Femur (tissue), 1 donor: ENCODE data around the gene ACACB.

ENCODE experiments used
- DNase-seq: peaks from one replicate; pipeline ENCODE4 v3.0.0-alpha.2; 2017

Gene ACACB

GRCh38 chr12:109221277-109221931, 105.0 kb downstream of the ACACB start:
- DNase-seq = no peak

GRCh38 chr12:109222062-109222461, 105.7 kb downstream of the ACACB start:
- DNase-seq = no peak

- DNase-seq = no peak
Measured at GRCh38 chr12:109222496-109222895, 106.1 kb downstream of the ACACB start.

- no peak for DNase-seq
Measured at GRCh38 chr12:109223211-109223610, 106.8 kb downstream of the ACACB start.

- DNase-seq = no peak
Measured at GRCh38 chr12:109223868-109224267, 107.5 kb downstream of the ACACB start.

- DNase-seq = no peak
Measured at GRCh38 chr12:109228664-109229063, 112.3 kb downstream of the ACACB start.

DNA sequence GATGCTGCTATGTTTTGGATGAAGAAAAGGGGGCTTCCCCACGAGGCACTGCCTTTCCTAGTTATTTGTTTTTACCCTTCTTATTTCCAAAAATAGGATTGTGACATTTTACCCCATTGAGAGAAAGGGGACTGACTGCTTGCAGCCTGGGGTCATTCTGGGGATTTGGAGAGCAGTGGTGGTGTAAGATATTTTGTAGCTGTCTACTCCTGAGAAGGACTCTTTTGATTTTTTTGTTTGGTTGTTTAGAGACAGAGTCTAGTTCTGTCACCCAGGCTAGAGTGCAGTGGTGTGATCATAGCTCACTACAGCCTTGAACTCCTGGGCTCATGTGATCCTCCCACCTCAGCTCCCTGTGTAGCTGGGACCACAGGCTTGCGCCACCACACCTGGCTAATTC, 113.8 kb downstream of the ACACB start:
- no peak for DNase-seq

DNA sequence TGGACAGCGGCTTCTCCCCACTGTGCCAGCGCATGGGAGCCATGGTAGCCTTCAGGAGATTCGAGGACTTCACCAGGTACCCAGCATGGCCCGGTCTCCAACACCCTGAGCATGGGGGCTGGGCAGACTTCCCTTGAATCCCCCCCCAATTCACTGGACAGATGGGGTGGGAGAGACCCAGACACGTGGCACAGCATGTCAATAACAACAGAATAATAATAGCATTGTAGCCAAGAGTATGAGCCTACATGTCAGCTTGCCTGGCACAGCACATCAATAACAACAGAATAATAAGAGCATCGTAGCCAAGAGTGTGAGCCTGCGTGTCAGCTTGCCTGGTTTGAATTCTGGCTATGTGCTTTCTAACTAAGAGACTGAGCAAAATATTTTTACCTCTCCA, 116.3 kb downstream of the ACACB start:
- DNase-seq = no peak

DNA sequence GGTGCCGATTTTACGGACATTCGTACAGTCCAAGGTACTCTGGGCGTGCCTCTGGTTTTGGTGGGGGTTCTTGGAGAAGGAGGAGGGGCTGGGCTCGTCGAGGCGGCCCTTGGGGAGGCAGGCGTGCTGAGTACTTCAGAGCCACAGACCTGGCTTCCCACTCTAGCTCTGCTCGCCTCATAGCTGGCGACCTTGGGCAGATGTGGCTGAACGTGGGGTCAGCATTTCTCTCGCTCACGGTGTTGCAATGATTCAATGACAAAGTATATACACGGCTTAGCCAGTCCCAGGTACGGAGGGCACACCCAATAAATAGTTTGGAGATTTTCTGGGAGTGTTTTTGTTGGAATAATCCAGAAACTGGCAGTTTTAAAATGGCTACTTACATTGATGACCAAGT, 117.6 kb downstream of the ACACB start:
- no peak for DNase-seq

DNA sequence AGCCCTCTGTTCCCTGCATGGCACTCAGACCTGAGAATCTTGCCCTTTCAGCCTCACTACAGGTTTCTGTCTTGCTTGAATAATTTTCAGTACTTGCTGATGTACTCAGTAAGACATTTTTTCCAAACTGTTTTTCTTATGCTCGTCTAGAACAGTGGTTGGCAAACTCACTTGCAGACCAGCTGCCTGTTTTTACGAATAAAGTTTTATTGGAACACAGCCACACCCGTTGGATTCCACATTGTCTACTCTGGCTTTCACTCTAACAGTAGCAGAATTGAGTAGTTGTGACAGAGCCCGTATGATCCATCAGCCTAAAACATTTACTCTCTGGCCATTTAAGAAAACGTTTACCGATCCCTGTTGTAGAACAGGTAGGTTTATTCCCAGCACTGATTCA, 119.9 kb downstream of the ACACB start:
- no peak for DNase-seq

DNA sequence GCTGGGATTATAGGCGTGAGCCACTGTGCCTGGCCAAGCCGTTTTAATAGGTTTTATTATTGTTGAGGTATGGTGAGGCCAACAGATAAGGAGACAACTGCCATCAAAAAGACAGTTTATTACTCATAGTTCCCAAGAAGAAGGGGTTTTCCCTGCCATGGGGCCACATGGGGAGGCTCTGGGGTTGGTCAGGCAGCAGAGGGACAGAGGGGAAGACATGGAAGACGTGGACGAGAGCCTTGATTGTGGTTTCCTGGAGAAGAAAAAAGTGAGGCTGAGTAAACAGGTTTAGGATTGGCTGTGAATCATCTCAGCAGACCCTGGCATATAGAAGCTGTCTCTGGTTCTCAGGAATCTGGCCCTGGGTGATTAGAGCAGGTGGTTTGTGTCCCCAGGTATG, 122.8 kb downstream of the ACACB start:
- no peak for DNase-seq

- no peak for DNase-seq
Measured at GRCh38 chr12:109239691-109240090, 123.3 kb downstream of the ACACB start.

- no peak for DNase-seq
Measured at GRCh38 chr12:109240365-109240764, 124.0 kb downstream of the ACACB start.

DNA sequence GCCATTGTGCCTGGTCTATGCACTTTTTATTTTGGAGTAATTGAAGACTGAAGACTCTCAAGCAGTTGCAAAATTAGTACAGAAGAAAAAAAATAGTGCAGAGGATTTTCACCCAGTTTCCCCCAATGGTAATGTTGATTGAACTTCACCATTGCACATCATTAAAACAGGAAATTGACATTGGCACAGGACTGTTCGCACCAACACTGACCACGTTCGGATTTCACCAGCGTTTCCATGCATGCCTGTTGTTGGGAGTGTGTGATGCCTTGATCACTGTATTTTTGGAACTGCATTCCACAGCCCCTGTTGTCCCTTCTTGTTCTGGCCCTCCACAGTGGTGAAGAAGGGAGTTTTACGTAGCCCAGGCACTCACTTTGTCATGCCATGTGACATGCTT, 125.5 kb downstream of the ACACB start:
- DNase-seq = no peak

DNA sequence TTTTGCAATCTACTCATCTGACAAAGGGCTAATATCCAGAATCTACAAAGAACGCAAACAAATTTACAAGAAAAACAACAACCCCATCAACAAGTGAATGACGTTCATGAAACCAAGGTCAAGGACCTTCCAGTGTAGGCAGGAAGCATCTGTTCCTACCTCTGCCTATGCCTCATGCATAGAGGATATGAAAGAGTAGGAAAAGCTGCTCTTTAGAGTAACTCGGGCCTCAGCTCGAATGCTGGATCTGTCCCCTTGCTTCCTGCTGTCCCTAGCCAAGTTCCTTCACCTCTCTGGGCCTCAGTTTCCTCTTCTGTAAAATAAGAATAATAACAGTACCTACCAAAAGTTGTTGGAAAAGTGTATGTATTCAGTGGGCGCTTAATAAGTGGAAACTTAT, 127.7 kb downstream of the ACACB start:
- DNase-seq = no peak

- DNase-seq = no peak
Measured at GRCh38 chr12:109246221-109246620, 129.8 kb downstream of the ACACB start.

- DNase-seq = no peak
Measured at GRCh38 chr12:109247831-109248654, 131.7 kb downstream of the ACACB start.

DNA sequence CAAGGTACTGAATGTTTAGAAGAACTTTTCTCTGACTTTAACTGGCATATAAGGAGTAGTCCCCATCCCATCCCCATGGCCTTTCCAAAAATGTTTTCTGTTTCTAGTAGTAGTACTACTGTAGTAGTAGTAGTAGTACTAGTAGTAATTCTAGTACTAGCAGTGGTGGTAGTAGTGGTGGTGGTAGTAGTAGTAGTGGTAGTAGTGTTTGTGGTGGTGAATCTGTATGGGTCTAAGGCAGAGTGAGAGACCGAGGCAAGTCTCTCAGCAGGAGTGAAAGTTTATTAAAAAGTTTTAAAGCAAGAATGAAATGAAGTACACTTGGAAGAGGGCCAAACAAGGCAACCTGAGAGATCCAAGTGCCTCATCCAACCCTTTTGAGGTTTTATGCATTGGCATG, 134.1 kb downstream of the ACACB start:
- no peak for DNase-seq

GRCh38 chr12:109252799-109253198, 136.4 kb downstream of the ACACB start:
- no peak for DNase-seq

- DNase-seq = no peak
Measured at GRCh38 chr12:109253913-109254544, 137.6 kb downstream of the ACACB start.

GRCh38 chr12:109255377-109255776, 139.0 kb downstream of the ACACB start:
- DNase-seq = no peak

- no peak for DNase-seq
Measured at GRCh38 chr12:109256011-109256410, 139.6 kb downstream of the ACACB start.

DNA sequence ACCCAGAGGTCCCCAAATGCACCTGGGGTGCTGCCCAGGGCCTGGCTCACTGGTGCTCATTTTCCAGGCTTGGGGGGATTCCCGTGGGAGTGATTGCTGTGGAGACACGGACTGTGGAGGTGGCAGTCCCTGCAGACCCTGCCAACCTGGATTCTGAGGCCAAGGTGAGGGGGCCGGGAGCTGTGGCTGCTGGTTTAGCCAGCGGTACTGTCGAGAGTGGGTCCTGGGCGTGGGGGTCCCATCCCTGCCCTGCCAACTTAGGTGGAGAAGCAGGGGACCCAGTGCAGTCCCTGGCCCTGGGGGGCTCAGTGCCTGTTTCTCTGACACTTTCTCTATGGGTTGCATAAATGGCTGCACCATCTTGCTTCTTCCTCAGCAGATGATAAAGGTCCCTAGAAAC, 141.8 kb downstream of the ACACB start:
- no peak for DNase-seq
